GM19468 (cell line): ENCODE measurements around the gene DHRS7.

ENCODE experiments used
- ATAC-seq: cut with Tn5 transposase; IDR thresholded peaks from one replicate; pipeline ENCODE4 v1.9.1; 2021; ENCODE audit warnings: mild to moderate bottlenecking, moderate library complexity, moderate number of reproducible peaks; ENCODE audit not compliant: unreplicated experiment; ENCODE audit errors: extremely low read depth

Gene DHRS7

GRCh38 chr14:60164712-60165546, at the start of gene DHRS7:
Gene DHRS7 (minus strand): TSS chr14:60165398. CDS start chr14:60165309, 89 bp downstream.
- peak; percentile 78 for ATAC-seq

- ATAC-seq: no peak
Observed at GRCh38 chr14:60214415-60215126, 49.4 kb upstream of the DHRS7 start.

DNA sequence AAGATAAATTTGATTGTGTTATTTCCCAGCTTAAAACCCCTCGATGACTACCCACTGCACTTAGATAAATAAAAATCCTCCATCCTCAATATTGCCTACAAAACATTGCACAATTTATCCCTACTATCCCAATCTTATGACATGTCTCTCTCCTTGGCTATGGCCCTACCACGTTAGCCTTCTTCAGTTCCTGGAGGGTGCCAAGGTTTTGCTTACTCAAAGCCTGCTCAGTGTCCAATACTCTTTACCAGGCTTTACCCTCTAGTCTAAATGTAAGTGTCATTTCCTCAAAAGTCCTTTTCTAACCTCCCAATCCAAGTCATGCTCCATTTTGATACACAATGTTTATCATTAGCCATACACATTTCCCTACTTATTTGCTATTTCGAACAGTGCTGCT, 48.8 kb upstream of the DHRS7 start:
- ATAC-seq: no peak

DNA sequence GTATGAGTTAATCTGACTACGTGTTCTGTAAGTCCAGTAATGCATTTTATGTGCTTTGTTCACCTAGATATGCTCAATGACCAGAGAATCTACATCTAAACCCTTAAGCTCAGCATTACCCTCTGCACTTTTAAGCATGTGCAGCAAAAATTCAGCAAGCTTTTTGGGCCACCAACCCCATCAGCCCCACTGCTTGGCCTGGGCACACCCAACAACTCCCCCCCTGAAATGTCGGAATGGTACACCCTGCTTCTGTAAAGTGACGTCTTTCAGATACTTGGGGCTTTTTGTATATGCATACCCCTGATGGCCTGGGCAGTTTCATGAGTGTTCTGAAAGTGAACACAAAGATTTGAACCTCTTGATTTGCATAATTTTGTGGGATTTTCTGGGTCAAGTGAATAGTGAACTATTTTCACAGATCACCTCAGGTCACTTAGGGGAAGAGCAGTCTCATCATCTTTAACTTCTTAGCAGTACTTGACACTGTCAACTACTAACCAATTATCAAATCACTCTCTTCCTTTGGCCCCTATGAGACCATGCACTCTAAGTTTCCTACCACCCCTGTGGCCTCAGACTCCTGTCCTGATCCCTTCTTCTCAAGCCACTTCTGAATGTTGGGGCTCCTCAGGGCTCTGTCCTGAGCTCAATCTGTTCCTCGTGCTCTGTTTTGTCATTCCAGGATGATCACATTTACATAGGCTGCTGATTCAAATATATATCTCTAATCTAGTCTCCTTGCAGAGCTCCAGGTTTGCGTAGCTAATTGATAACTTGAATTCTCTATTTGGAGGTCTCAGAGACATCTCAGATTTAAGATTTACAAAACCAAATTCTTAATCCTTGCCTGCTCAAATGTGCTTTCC, 47.5 kb upstream of the DHRS7 start:
- peak; percentile 93 for ATAC-seq

GRCh38 chr14:60211153-60211552, 46.0 kb upstream of the DHRS7 start:
- ATAC-seq: no peak

DNA sequence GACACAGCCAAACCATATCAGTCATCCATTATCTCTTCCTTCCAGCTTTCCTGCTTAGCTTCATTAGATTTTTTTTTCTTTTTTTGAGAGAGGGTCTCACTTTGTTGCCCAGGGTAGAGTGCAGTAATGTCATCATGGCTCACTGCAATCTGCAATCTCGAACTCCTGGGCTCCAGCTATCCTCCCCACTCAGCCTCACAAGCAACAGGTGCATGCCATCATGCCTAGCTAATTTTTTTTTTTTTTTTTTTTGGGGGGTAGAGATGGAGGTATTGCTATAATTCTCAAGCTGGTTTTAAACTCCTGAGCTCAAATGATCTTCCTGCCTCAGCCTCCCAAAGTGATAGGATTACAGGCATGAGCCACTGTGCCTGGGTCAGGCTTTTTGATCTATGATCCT, 45.5 kb upstream of the DHRS7 start:
- no peak for ATAC-seq

GRCh38 chr14:60206837-60207533, 41.8 kb upstream of the DHRS7 start:
- no peak for ATAC-seq

DNA sequence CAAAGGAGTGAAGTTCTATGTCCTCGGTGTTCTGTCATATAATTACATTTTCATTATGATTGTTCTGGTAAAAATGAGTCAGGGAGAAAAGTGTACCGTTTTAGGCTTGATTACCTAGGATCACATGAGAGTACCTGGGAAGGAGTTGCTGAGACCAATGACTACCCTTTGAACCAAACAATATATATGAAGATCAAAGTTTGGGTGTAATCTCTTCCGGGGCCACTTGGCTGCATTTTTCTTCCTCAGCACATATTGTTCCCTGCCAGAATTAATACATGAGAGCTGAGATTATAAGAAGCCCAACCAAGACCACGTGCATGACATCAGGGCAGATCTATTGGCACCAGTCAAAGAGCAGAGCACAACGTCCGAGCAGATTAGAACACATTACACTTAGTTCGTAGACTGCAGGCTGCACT, 41.1 kb upstream of the DHRS7 start:
- no peak for ATAC-seq

DNA sequence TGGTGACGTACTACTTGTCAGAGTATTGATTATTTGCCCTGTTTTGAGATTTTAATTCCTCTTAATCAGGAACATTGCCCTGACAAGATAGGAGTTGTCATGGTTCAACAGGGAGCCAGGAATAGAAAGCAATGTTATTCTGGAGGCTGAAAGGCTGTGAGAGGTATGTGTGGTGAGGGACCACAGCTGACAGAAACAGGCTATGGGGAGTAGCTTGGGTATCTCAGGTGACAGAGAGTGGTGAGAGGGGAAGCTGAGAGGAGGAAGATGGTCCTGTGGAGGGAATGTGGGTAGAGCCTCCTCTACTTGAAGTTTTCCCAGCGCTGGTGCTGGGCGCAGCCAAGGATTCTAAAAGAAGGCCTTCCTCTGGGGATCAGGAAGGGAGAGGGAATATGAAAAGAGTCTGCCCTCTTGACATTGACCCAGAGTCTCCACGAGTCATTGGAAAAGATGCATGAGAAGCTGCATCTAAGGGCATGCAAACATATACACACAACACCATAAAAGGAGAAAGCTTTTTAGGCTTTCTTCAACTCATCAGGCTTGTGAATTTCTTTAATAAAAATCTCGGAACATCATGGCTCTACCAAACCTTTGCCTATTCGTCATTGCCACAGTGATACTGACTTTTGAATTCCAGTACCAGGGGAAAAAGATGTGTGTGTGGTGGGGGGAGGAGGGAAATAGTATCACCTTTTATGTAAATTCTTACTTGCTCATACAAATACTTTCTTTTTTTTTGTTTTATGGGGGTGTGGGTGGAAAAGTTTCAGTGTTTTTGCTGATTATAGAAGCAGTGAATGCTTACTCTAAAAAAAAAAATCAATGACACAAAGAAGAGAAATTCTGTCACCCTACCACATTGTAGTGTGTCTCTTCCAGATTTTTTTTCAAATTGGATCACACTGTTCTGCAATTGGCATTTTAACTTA, 39.9 kb upstream of the DHRS7 start:
- ATAC-seq: peak; percentile 19

DNA sequence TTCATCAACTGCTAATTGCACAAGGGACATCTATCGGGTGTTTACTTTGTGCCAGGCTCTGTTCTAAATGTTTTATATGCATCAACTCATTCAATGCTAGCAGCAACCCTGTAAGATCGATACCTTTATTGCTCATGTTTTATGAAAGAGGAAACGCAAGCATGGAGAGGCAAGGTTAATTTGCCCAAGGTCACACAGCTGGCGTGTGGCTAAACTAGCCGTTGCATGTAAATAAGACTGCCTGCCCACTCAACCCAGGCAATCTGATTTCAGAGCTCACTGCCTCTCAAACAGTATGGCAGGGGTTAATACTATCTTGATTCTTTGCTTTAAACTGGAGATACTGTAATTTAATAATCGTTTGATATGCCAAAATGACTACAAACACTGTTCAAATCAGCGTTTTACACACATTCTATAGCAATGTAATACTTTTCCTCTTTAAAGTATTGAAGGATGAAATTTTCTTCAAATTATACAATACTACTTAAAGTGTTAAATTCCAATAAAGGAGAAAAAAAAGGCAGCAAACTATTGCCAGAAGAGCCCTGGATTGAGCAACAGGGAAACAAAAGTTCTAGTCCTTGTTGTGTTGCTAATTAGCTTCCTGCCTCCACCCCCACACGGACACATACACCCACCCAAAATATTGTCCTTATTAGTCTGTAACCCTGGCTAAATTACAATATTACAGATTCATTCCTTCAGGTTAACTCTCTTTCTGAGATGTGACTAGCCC, 39.1 kb upstream of the DHRS7 start:
- ATAC-seq: peak; percentile 89

DNA sequence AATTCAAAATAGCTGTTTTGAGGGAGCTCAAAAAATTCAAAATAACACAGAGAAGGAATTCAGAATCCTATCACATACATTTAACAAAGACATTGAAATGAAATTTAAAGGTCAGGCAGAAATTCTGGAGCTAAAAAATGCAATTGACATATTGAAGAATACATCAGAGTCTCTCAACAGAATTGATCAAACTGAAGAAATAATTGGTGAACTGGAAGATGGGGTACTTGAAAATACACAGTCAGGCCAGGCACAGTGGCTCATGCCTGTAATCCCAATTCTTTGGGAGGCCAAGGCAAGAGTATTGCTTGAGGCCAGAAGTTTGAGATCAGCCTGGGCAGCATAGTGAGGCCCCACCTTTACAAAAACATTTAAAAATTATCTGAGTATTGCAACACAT, 34.1 kb upstream of the DHRS7 start:
- no peak for ATAC-seq

DNA sequence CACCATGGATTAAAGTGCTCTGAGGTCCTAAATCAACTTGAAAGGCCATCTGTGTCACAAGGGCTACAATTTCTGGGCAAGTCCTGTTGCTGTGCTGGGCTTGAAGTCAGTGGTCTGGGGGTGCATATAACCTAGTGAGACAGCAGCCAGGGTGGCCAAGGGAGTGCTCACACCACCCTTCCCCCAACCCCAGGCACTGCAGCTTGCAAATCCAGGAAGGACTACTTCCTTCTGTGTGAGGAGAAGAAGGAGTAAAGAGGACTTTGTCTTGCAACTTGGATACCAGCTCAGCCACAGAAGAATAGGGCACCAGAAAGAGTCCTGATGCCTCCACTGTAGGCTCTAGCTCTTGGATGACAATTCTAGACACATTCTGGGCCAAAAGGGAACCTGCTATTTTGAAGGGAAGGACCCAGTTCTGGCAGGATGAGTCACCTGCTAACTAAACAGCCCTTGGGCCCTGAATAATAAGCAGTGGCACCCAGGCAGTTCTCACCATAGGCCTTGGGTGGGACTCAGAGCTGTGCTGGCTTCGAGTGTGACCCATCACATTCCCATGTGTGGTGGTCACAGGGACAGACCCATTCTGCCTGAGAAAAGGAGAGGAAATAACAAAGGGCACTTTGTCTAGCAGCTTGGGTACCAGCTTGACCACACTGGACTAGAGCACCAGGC, 32.6 kb upstream of the DHRS7 start:
- no peak for ATAC-seq

- ATAC-seq: no peak
Observed at GRCh38 chr14:60196291-60196690, 31.1 kb upstream of the DHRS7 start.

- ATAC-seq: no peak
Observed at GRCh38 chr14:60195179-60195810, 30.1 kb upstream of the DHRS7 start.

DNA sequence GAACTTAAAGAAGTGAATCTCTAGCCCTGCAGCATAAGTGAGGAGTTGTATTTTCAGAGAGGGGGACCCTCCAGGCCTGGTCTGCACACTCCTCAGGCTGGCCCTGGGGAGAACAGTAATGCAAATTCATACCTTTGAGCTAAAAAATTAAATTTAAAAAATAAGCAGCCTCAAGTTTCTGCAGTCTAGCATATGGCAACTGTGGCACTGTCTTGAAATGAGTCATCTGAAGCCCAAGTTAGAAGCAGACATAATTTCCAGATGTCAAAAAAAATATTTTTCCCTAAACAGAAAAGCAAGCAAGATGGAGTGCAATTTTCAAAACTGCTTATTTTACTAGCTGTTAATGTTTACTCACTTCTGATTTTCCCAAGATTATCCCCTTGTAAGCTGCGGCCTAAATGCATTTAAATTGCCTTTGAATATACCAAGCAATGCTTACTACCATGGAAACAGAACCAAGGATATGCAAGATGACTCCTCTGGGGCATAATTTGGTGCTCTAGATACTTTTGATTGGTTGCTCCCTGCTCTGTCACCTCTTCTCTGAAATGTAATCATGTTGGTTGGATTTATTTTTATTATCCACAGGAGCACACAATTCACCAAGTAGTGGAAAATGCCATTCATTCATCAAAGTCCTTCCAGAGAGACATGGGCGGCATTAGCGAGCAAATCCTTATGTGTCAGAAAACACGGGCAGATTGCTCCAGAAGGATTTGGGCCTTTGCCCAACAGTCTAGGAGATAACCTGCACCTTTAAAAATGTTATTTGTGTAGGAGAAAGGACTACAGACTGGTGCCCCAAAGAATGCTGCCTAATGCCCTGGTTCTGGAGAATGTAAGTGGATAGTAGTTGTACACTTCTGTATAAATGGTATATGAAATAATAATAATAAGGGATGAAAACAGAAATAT, 25.0 kb upstream of the DHRS7 start:
- ATAC-seq: no peak

- ATAC-seq: no peak
Observed at GRCh38 chr14:60188696-60189095, 23.5 kb upstream of the DHRS7 start.
